Measurements from ENCODE around the gene MT2A.

MT2A gene

DNA sequence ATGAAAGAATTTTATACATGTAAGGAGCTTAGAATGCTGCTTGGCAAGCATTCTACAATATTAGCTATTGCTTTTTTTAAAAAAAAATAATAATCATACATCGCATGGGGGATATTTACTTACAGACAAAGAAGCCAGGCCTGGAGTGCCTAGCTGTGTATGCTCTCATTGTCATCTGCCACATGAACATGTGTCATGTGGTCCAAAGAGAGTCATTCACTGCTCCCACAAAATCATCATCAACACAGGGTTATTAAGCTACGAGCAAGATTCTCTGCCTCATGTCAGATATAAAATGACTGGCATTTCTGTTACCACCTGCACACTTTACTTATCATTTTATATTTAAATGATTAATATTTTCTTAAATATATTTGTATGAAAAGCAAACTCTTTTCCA, 15.3 kb downstream of the MT2A start:
- TF ChIP-seq CEBPB (IDR thresholded peaks at IDR 0.05) (no peak), ZBTB7A (IDR thresholded peaks at IDR 0.05; ENCODE audit: low read depth) (no peak), TEAD4 (IDR thresholded peaks at IDR 0.05) (no peak), TCF12 (IDR thresholded peaks at IDR 0.05; ENCODE audit: low read depth) (no peak), NFIC (IDR thresholded peaks at IDR 0.05) (no peak), EP300 (IDR thresholded peaks at IDR 0.05; ENCODE audit: borderline replicate concordance) (no peak), RAD21 (IDR thresholded peaks at IDR 0.05; ENCODE audit: low read depth) (no peak), EGR1 (IDR thresholded peaks at IDR 0.05) (no peak), MAX (IDR thresholded peaks at IDR 0.05) (no peak), TAF1 (IDR thresholded peaks at IDR 0.05; ENCODE audit: low read depth) (no peak)
- TF ChIP-seq, protein P1, sequence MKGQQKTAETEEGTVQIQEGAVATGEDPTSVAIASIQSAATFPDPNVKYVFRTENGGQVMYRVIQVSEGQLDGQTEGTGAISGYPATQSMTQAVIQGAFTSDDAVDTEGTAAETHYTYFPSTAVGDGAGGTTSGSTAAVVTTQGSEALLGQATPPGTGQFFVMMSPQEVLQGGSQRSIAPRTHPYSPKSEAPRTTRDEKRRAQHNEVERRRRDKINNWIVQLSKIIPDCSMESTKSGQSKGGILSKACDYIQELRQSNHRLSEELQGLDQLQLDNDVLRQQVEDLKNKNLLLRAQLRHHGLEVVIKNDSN (IDR thresholded peaks at IDR 0.05) = no peak

DNA sequence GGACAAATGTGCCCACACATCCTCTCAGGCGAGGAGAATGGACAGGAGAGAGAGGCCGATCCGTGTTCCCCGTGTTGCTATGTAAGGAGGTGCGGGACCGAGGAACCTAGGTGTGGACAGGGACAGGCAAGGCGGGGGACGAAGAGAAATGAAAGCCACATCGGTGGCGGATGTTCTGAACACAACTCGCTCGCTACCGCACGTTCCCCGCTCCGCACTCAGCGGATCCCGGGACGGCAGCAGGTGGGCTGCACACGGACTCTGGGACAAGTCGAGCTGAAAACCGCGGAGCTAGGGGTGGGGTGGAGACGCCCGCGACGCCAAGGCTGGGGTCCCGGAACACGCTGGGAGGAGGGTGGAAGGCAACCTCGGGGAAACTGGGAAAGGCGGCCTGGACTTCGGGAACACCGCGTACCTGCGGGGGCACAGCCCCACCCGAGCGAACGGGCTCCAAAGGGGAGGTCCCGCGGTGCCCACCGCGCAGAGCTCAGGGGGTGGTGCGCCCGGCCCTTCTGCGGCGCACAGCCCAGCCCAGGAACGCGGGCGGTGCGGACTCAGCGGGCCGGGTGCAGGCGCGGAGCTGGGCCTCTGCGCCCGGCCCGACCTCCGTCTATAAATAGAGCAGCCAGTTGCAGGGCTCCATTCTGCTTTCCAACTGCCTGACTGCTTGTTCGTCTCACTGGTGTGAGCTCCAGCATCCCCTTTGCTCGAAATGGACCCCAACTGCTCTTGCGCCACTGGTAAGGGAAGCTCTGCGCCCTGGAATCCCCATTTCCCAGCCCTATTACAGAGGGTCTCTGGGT, 17.0 kb downstream of the MT2A start, which contains the start of gene MT1E:
Gene MT1E (plus strand): TSS at position 642 of the 803 bp plus-strand sequence. CDS start 71 bp downstream, at position 713.
- TF ChIP-seq TEAD4 (IDR thresholded peaks at IDR 0.05) = no peak

DNA sequence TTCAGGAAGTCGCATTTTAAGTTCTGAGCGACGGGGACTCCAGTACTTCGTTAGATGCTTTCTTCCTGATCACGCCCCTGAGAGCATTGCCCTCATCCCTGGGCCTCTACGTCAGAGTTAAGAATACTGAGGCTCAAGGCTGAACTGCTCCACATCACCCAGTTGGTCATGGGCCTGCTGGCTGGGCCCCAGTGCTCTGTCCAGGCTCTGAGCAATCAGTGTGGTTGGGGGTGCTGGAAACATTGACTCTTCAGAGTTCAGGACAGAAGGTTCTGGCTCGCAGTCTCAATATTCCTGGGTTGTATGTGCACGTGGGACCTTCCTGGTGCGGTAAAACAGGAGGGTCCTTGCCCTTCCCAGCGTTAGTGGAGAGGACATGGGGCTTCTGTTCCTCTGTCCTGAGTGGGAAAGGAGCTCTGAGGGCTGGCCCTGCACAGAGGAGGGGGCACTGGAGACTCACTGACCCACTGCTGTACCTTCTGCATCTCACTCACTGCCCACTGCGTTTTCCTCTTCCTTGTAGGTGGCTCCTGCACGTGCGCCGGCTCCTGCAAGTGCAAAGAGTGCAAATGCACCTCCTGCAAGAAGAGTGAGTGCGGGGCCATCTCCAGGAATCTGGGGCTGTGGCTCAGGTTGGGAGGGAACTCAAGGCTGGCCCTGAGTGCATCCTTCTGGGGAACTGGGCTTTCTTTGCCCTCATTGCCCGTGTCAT, 17.7 kb downstream of the MT2A start:
- TF ChIP-seq TAF1 (IDR thresholded peaks at IDR 0.05; ENCODE audit: low read depth) (no peak), EP300 (IDR thresholded peaks at IDR 0.05; ENCODE audit: borderline replicate concordance) (no peak), CEBPB (IDR thresholded peaks at IDR 0.05) (no peak), NFIC (IDR thresholded peaks at IDR 0.05) (no peak), EGR1 (IDR thresholded peaks at IDR 0.05) (no peak), TEAD4 (IDR thresholded peaks at IDR 0.05) (no peak), TCF12 (IDR thresholded peaks at IDR 0.05; ENCODE audit: low read depth) (no peak), YY1 (IDR thresholded peaks at IDR 0.05; ENCODE audit: low read depth) (no peak), REST (IDR thresholded peaks at IDR 0.05; ENCODE audit: low read depth) (no peak), ZBTB7A (IDR thresholded peaks at IDR 0.05; ENCODE audit: low read depth) (no peak), MAX (IDR thresholded peaks at IDR 0.05) (no peak), RAD21 (IDR thresholded peaks at IDR 0.05; ENCODE audit: low read depth) (no peak), FOXM1 (IDR thresholded peaks at IDR 0.05; ENCODE audit: borderline replicate concordance, low read depth) (no peak), CREB1 (IDR thresholded peaks at IDR 0.05; ENCODE audit: low read depth) (no peak)
- TF ChIP-seq, protein P1 (IDR thresholded peaks at IDR 0.05) = no peak

GRCh38 chr16:56626685-56627084, 18.3 kb downstream of the MT2A start:
- TF ChIP-seq FOXM1 (IDR thresholded peaks at IDR 0.05; ENCODE audit: borderline replicate concordance, low read depth) (no peak), TCF12 (IDR thresholded peaks at IDR 0.05; ENCODE audit: low read depth) (no peak), TEAD4 (IDR thresholded peaks at IDR 0.05) (no peak), CREB1 (IDR thresholded peaks at IDR 0.05; ENCODE audit: low read depth) (no peak), ZBTB7A (IDR thresholded peaks at IDR 0.05; ENCODE audit: low read depth) (no peak), REST (IDR thresholded peaks at IDR 0.05; ENCODE audit: low read depth) (no peak), RAD21 (IDR thresholded peaks at IDR 0.05; ENCODE audit: low read depth) (no peak), CEBPB (IDR thresholded peaks at IDR 0.05) (no peak), EGR1 (IDR thresholded peaks at IDR 0.05) (no peak), TAF1 (IDR thresholded peaks at IDR 0.05; ENCODE audit: low read depth) (no peak), MAX (IDR thresholded peaks at IDR 0.05) (no peak), EP300 (IDR thresholded peaks at IDR 0.05; ENCODE audit: borderline replicate concordance) (no peak)
- TF ChIP-seq, protein P1 (IDR thresholded peaks at IDR 0.05) = no peak
